Measurements from ENCODE around the gene NRAP.

The NRAP gene

DNA sequence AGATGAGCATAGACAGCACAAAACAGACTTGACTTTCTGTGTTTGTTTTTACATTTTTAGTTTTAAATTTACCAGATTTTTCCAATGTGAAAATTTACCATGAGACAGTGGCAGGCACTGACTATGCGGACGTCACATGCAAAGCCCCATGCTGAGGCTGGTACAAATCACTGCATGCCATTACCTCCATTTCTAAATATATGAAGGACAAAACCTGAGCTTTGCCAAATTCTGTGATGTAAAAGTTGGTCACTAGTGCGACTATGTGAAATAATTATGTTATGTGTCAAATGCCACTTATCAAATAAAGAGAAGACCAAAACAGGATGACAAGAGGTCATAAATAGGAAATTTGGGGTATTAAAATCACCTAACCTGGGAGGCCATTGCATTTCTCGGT is 22.1 kb downstream of the NRAP start:
- no peak for DNase-seq (ENCODE audit: low read depth in 1 of 2, low spot score in 1 of 2)

DNA sequence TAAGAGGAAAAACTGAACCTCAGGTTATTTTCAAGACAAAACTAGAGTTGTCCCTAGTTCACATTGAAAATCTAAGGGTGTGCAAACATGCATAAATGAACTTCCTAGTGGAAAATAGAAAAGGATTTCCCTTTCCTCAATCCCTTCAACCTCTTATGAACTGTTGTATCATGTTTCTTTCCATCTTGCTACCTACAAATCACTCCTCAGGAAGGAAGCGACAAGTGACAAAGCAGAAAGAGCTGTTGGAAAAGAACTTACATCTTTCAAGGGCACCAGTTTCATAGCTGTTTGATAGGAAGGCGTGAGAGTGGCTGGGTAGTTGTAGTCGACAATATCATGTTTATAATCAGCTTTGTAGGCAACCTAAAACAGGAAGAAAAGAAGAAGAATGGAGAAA is 23.9 kb downstream of the NRAP start:
- no peak for DNase-seq (ENCODE audit: low read depth in 1 of 2, low spot score in 1 of 2)

DNA sequence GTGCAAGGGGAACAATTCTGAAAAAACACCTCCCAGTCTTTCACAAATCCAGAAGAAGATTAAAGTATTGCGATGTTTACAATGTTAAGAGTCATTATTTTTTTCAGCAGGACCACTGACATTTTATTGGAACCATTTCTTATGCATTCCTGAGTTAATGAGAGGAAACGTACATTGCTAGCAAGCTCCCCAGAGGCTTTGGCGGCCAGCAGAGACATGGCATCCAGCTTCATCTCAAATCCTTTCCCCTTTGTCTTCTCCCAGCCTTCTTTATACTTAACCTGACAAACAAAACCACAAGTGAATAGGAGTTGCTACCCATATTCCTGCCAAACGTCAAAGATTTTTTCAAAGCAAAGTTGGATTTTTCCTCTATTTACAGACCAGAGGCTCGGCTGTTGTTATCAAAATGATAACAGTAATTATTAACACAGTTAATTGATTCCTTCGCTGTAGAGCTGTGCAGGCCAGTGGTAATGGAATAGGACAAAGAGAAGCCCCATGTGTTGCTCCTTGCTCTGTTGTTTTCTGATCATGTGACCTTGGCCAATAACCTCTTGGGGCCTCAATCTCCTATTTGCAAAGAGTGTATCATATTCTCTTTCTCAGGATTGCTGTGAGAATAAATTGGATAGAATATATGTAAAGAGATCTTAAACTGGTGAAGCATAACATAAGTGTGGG is 32.0 kb downstream of the NRAP start:
- no peak for DNase-seq (ENCODE audit: low read depth in 1 of 2, low spot score in 1 of 2)

DNA sequence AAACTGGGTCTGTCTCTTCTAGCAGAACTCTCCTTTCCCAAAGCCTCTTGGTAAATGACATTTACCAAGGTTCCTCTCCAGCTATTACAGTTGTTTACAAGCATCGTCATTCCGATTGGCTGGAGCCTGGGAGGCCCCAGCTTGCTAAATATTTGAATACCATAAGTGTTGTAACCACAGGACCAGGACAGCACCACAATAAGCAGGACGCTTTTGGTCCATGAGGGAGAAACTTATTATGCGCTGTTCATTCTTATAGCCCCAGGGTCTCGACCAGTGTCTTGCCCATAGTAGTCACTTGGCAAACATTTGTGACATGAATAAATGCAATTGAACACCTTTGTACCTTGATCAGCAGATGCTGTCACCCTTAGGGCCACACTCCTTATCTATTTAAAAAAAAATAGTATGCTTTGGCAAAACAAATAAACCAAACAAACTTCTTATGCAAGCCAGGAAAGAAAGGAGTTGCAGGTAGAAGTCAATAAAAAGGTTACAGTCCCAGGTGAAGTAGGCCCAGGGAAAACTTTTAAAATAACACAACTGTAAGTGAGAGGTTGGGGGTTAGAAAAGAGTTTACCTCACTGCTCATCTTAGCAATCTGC is 32.8 kb downstream of the NRAP start:
- DNase-seq (ENCODE audit: low read depth in 1 of 2, low spot score in 1 of 2), result no peak

DNA sequence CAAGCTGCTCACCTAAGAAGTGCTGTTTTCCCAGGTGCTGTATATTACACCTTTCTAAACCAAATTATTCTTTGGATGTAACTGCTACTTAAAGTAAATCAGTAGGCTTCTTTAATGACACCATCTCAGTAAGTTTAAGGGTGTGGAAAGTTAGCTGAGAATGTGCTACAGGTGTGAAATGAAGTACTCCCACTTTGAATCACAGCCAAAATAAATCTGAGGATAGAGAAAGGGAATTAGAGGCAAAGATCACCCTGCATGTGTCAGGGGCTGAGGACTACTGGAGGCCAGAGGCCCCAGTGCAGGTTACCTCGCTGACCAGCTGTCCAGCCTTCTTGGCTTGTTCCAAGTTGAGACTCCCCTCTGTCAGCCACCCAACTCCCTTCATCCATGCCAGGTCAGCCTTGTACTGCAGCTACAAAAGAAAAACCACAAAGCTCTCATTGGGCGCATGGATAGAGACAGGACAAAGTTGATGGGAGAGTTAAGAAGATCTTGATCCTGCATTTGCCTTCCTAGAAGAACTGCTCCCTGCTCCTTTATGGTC is 35.2 kb downstream of the NRAP start:
- no peak for DNase-seq (ENCODE audit: low read depth in 1 of 2, low spot score in 1 of 2)

DNA sequence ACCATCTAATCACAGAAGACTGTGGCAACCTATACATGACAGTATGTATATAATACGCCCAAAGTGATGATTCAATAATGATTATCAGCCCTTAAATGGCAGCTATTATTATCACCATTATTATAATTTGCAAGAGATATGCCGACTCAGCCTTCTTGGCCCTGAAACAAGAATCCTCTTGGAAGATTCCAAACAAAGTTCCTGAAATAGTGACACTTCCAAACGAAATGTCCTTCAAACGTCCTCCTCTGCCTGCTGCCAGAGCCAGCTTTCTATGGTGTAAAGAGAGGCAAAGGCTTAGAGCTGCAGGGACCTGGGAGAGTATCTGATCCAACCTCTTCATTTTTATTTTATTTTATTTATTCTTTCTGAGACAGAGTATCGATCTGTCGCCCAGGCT is 36.0 kb downstream of the NRAP start:
- no peak for DNase-seq (ENCODE audit: low read depth in 1 of 2, low spot score in 1 of 2)

DNA sequence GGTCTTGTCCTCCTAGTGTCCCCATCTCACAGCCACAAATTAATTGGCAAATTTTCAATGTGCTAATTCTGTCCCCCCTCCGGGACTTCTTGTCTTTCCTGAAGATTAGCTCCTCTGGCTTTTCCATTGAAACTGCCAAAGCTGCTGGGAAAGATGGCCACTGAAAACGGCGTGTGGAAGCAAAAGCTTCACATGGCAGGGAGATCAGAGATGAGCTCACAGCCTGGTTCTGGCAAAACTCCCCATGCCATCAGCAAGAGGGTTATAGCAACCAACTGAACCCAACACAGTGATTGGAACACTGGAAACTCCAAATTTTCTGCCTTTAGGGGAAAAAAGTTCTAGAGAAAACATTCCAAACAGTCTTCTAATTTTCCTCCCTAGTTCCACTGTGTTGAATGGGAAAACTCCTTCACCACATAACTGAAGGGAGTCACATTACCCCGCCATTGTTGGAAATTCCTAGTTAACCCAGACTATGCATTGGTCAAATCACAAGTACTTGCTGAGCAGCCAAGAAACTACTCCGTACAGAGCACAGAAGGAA is 37.0 kb downstream of the NRAP start:
- DNase-seq (ENCODE audit: low read depth in 1 of 2, low spot score in 1 of 2), result no peak

DNA sequence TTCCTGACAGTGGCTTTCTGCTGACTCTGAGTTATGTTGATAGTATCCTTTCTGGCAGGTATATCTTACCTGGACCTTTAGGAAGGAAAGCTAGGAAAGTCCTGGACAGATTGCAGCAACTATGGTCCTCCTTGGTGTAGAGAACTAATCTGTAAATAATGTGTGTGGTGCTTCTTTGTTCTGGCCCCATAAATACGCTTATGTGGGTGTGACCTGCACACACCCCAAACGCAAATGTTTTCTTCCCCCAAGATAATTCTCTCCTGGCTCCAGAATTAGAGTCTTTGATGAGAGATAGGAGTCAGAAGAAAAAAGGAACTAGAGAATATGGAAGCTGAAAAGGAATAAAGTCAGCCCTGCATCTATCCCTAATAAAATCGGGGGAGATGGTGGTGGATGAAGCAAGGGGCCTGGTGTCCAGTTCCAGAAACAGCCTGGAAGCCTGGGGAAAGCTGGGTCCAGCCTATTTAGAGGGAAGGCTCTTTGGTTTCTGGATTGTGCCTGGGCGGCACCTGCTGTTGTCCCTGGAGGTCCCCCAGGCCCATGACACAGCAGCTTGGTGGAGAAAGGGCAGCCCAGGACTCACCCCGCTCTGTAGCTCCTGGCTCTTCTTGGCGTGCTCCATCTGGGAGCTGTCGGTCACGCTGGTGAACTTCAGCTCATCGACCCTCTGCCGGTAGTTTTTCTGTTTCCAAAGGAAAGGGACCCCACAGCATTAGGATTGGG is 38.2 kb downstream of the NRAP start:
- DNase-seq (ENCODE audit: low read depth in 1 of 2, low spot score in 1 of 2), result no peak

DNA sequence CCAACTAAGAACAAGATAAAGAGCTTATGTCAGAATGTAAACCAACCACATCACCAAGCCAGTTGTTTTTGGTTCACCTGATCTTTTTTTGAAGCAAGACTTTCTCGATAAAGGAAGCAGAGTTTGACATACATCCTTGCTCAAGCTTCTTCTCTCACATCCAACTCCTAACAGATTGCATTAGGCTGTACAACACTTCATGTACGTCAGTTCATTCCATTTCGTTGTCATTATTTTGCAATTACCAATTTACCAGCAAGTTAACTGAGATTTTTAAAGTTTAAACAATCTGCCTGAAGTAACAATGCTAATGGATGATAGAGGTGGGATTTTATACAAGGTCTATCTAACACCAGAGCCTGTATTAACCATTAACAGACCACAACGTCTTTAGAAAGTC is 41.0 kb downstream of the NRAP start:
- no peak for DNase-seq (ENCODE audit: low read depth in 1 of 2, low spot score in 1 of 2)

DNA sequence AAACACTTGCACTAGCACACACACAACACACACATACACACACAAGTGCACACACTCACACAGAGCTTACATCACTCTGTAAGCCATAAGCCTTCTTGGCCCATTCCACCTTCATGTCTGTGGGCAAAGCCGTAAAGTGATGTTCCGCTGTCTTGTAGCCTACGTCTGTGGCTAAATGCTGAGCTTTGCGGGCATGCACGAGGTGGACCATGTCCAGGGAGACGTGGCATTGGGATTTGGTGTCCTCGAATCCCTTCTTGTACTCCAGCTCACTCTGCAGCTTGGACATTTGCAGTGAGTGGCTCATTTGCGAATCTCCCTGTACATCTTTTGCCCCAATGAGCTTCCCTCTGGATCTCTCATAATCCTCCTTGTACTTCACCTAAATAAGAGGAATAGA is 42.0 kb downstream of the NRAP start:
- no peak for DNase-seq (ENCODE audit: low read depth in 1 of 2, low spot score in 1 of 2)

DNA sequence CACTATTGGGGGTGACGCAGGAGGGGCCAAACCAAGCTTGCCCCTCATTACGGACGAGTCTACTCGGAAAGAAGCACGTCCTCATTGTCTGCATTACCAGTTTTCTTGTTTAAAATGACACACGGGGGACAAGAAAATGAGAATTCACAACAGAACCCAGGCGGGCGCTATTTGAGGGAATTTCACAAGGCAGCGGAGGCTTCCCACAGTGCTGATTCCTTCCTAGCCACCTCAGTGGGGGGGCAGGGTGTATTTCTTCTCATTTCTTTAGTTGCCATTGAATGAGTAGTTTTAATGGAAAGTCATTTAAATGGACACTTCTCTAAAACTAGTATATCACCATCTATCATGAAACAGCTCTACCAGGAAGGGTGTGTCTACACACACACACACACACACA is 42.9 kb downstream of the NRAP start:
- no peak for DNase-seq (ENCODE audit: low read depth in 1 of 2, low spot score in 1 of 2)

DNA sequence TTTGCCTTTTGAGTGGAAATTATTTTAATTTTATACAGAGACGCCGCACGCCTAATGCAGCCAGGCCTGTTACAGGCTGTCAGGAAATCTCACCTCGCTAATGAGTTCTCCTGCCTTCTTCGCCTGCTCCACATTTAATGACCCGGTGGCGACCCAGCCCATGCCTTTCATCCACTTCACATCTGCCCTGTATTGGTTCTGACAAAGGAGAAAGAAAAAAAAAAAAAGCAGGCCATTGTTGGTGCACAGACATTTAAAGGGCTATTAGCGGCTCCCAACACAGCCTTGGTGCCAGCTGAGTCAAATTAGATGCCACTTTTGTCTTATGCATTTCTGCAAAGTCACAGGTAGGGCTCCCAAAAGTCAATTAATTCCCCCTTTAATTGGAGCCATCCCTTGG is 43.3 kb downstream of the NRAP start:
- no peak for DNase-seq (ENCODE audit: low read depth in 1 of 2, low spot score in 1 of 2)

DNA sequence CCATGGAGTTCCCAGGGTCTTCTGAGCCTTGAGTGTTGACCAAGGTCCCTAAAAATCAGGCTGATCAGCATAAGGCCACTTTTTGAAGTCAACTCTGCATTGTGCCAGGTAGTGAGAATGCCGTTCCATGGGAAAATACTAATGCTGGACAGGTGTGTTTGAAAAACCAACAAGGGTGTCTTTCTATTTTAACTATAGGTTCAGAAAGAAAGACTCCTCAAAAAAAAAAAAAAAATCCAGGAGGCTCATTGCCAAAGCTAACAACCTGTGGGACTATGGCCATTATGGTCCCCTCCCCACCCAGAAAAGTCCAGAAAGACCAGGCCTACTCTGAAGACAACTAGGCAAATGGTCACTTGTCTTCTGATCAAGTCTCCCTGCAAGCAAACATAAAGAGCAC is 44.4 kb downstream of the NRAP start:
- no peak for DNase-seq (ENCODE audit: low read depth in 1 of 2, low spot score in 1 of 2)

DNA sequence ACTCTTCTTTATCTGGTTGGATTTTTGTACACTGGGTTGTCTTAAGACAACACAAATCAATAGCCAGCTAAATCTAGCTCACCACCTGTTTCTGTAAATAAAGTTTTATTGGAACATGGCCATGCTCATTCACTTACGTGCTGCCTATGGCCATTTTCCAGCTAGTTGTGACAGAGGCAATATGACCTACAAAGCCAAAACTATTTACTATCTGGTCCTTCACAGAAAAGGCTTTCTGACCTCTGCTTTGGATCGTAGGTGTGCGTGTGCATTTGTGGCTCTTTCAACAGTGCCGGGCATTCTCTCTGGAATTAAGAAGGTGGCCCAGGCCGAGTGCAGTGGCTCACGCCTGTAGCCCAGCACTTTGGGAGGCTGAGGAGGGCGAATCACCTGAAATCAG is 45.5 kb downstream of the NRAP start:
- no peak for DNase-seq (ENCODE audit: low read depth in 1 of 2, low spot score in 1 of 2)

DNA sequence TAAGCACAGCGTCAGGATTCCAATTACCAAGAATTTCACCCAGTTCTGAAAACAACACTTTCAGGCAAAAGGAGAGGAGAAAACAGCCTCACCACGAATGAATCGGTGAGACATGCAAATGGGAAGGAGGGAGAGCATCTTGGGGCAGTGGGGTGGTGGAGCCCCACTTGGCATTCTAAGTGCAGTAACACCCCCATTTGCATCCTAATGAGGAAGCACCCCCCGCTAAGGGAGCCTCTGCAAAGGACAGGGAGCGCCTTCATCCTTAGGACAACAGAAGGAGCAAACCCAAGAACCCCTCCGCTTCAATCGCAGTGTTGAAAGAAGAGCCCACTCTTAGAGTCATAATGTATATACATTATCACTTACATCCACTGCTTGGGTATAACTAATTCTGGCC is 46.8 kb downstream of the NRAP start:
- no peak for DNase-seq (ENCODE audit: low read depth in 1 of 2, low spot score in 1 of 2)

DNA sequence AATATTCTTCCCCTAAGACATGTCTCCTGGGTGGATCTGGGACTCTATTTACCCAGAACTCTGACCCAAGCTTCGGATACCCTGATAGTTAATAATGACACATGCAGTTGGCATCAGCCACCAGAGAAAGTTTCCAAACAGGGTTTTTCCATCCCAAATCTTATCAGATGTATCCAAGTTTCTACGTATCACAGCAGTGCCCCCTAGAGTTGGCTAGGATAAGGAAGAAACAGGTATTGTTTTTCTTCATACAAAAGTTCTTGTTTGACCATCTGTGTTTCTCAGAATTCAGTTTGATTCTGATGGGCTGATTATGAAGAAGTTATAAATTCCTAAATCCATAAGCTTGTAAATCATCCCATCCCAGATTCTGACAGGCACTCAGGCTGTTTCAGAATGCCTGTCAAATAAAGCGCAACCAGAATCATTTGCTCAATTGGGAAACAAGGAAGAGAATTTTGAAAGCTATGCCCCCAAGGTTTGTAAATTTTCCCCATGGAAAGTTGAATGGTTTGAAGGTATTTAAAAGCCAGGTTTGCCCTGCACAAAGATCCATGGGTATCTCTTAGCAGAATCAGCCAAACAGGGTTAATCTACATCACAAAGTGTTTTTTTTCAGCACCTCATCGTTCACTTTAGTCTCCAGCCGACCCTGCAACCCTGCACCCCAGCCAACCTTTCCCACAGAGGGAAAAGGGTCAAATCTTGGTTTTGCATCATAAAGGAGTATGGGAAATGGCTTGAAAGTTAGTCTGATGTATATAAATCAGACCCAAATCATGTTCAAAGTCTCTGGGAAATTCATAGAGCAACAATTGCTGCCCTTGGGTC is 47.4 kb downstream of the NRAP start:
- no peak for DNase-seq (ENCODE audit: low read depth in 1 of 2, low spot score in 1 of 2)

DNA sequence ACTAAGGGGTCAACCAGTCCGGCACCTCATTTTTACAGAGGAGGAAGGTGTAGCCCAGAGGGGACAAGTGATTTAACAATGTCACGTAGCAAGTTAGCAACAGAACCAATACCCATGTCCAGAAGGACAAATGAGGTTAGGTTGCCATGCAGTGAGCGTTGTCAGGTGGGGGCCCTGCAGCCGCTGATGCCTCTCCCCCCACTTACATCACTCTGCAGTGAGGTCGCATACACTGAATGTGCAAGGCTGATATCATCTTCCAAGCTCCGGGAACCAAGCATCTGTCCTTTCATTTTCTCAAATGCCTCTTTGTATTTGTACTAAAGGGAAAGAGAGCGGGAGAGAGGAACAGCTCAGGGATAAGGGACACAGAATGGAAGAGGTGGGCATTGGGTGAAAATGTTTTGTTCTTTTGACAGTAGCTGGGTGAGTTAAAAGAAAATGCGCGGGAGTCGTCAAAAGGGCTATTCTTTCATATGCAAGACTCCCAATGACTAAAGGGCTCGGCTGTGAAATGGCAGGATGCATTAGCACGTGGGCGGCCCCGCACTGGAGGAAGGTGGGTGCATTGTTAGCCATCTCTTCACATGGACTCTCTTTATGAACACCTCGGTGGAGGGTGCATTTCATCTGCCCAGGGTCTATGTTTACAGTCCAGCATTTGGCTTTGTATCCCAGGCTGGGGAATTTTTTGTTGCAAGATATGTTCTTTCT is 49.7 kb downstream of the NRAP start:
- DNase-seq (ENCODE audit: low read depth in 1 of 2, low spot score in 1 of 2), result no peak

DNA sequence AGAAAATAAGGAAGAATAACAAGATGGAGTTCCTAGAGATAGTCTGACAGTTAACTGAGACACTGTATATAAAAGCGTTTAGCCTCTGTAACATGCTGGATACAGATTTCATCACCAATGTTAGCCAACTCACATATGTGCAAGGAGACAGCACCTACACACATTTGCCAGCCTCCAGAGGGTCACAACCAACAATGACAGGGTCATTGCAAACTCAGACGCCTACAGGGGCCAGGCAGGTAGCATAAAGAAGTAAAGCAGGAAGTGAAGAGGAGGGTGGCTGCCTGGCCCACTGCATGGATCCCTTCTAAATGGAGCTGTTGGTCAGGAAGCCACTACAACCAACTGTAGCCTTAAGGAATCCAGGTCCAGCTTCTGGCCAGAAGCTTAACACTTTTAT is 50.4 kb downstream of the NRAP start:
- DNase-seq (ENCODE audit: low read depth in 1 of 2, low spot score in 1 of 2), result no peak

DNA sequence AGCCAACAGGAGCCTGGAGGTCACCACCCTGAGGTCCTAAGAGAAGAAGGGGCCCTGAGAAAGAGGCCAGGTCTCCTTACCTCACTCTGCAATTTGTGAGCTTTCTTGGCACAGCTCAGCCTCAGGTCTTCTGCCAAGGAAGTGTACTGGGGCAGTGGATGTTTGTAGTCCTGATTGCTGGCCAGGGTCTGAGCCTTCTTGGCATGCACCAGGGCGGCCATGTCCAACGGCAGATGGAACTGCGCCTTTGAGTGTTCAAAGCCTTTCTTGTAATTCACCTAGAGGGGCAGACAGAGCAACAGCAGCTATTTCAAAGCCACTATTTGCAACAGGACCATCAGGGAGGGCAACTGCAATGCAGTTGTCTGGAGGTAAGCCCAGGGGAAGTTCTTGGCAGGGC is 51.7 kb downstream of the NRAP start:
- DNase-seq (ENCODE audit: low read depth in 1 of 2, low spot score in 1 of 2), result no peak
